Spleen (tissue), 11 donors: ENCODE data around the gene KIAA0408. TPM values are rescaled to one million over a fixed set of nuclear protein-coding genes. Genes with fewer than 3 reads are reported as not detected.

ENCODE experiments used
- DNase-seq: peaks from one replicate; pipeline ENCODE4 v3.0.0-alpha.2; 2020
- H3K27ac ChIP-seq, 8 donors: fragments of 200-600 bp; sonication (generic) in 7 of 8; 1 replicate in 4 of 8; 2 replicates in 4 of 8; pipeline versions ENCODE4 v1.5.0 to v1.8.0; 2016 to 2021; ENCODE audit warnings: inconsistent platforms in 4 of 8, mild to moderate bottlenecking in 4 of 8, moderate library complexity in 1 of 8
- H3K27me3 ChIP-seq, 7 donors: fragments of 200-600 bp; sonication (generic) in 6 of 7; replicated peaks in 1 of 7; 1 replicate in 4 of 7; 2 replicates in 3 of 7; pipeline versions ENCODE4 v1.5.0 to v1.8.0; 2016 to 2021; ENCODE audit warnings: inconsistent platforms in 3 of 7, mild to moderate bottlenecking in 1 of 7
- H3K36me3 ChIP-seq, 6 donors: fragments of 200-600 bp; sonication (generic) in 5 of 6; 1 replicate in 4 of 6; 2 replicates in 2 of 6; pipeline versions ENCODE4 v1.5.0 to v1.8.0; 2016 to 2021; ENCODE audit warnings: inconsistent platforms in 2 of 6
- H3K4me1 ChIP-seq, 6 donors: fragments of 200-600 bp; sonication (generic) in 5 of 6; 1 replicate in 3 of 6; 2 replicates in 3 of 6; pipeline versions ENCODE4 v1.5.0 to v1.8.0; 2016 to 2021; ENCODE audit warnings: inconsistent platforms in 3 of 6
- H3K4me3 ChIP-seq, 8 donors: fragments of 200-600 bp; sonication (generic) in 7 of 8; 1 replicate in 4 of 8; 2 replicates in 4 of 8; pipeline versions ENCODE4 v1.5.0 to v1.8.0; 2016 to 2021; ENCODE audit warnings: inconsistent platforms in 4 of 8, mild to moderate bottlenecking in 4 of 8, moderate library complexity in 2 of 8
- H3K9me3 ChIP-seq, 8 donors: fragments of 200-600 bp; sonication (generic) in 7 of 8; 1 replicate in 4 of 8; 2 replicates in 4 of 8; pipeline versions ENCODE4 v1.5.0 to v1.8.0; 2016 to 2021; ENCODE audit warnings: inconsistent platforms in 4 of 8
- CTCF ChIP-seq, 11 experiments: fragments of 200-600 bp in 7 of 11; fragments of 450-650 bp in 4 of 11; sonication (generic) in 4 of 11; IDR thresholded peaks in 8 of 11; conservative IDR thresholded peaks in 3 of 11; 1 replicate in 7 of 11; 2 replicates in 4 of 11; pipeline versions ENCODE4 v1.4.0 to v1.8.0; 2016 to 2021; ENCODE audit warnings: antibody characterized with exemption in 11 of 11, inconsistent platforms in 4 of 11, mild to moderate bottlenecking in 1 of 11
- POLR2A ChIP-seq, 3 donors: fragments of 450-650 bp; IDR thresholded peaks; one replicate each; pipeline ENCODE4 v1.5.1; 2017; ENCODE audit warnings: antibody characterized with exemption in 3 of 3, mild to moderate bottlenecking in 1 of 3
- POLR2AphosphoS5 ChIP-seq, 3 donors: sonication (generic); formaldehyde crosslinking; IDR thresholded peaks; one replicate each; pipeline ENCODE4 v1.5.1; 2017; ENCODE audit warnings: antibody characterized with exemption in 3 of 3
- WGBS, 5 donors: extraction: QIAGEN DNeasy Blood & Tissue Kit in 3 of 5; methylation state at CpG; one replicate each; pipeline versions ENCODE4 v1.1.5 to v1.1.7; 2013 to 2018; 5-methylcytosine and 5-hydroxymethylcytosine counted together
- intact Hi-C: fragments of 100-400 bp; cut with DNase I; formaldehyde crosslinking; loops from one replicate; pipeline ENCODE4 v1.15.0; 2023; ENCODE audit warnings: low total_unique reads
- polyA plus RNA-seq, 3 donors: library from polyadenylated mRNA; stranded (reverse); fragments of 200-250 nt; gene quantifications; one replicate each; pipeline ENCODE4 v1.2.1, GENCODE V29; 2013
- total RNA-seq, 7 donors: library from RNA; depleted of rRNA in 3 of 7; stranded (reverse); fragments of >200 nt in 3 of 7; fragmentation: NEBNext Ultra II Directional in 4 of 7; extraction: Animal tissue kit (Norgen Biotek cat#: 25700) in 4 of 7; gene quantifications; one replicate each; pipeline versions ENCODE4 v1.1.0 to v1.2.1, GENCODE V29; 2016 to 2021
- donor health status: healthy with polysubstance abuse.
- donor health status: DM: no; HTN: no; CAD: no; lungs with moderate emphysema.
- donor health status: DM: no; HTN: no; CAD: no.
- donor health status: Bipolar disorder and iron deficiency.
- donor health status: healthy.
- donor health status: DM: no; HTN: no; CAD: no.
- donor health status: DM: yes; HTN: yes; CAD: no.

KIAA0408 gene
- total and polyA plus RNA-seq, 10 donors = 0.65 to 6.6 (median 2.5) TPM

- intact Hi-C loops = no loop called here
- Histone ChIP-seq H3K27ac (no peak overlapping the region), H3K4me1 (no peaks in the 10 kb centered on the region), H3K27me3 (no peaks in the 10 kb centered on the region), H3K9me3 (no peaks in the 10 kb centered on the region), H3K36me3 (no peaks in the 10 kb centered on the region), H3K4me3 (no peak overlapping the region)
- WGBS, 5 donors = 90 to 100% (median 95%) methylated on average over 1 of the region's 1 CpG
- DNase-seq = no peak
- TF ChIP-seq POLR2A (IDR thresholded peaks at IDR 0.05) = no peak
- no peak for TF ChIP-seq POLR2AphosphoS5 (IDR thresholded peaks at IDR 0.05)
- TF ChIP-seq CTCF (IDR thresholded peaks at IDR 0.05 in 8 of 11, conservative IDR thresholded peaks at IDR 0.05 in 3 of 11) = no peak
Measured at GRCh38 chr6:127496471-127496870, 37.3 kb upstream of the KIAA0408 start.

- H3K27me3 ChIP-seq = no peaks in the 10 kb centered on the region
- no peaks in the 10 kb centered on the region for H3K4me1 ChIP-seq
- no peaks in the 10 kb centered on the region for H3K36me3 ChIP-seq
- no peak for DNase-seq
- no peak overlapping the region for H3K4me3 ChIP-seq
- H3K9me3 ChIP-seq = peaks cover 0 to 8% (median 0%) of the 10 kb centered on the region in 8 donors
- intact Hi-C loops = no loop called here
- no peak for TF ChIP-seq POLR2AphosphoS5 (IDR thresholded peaks at IDR 0.05)
- TF ChIP-seq CTCF (IDR thresholded peaks at IDR 0.05 in 8 of 11, conservative IDR thresholded peaks at IDR 0.05 in 3 of 11) = no peak
- no peak for TF ChIP-seq POLR2A (IDR thresholded peaks at IDR 0.05)
- no peak overlapping the region for H3K27ac ChIP-seq
Measured at GRCh38 chr6:127494240-127494767, 35.1 kb upstream of the KIAA0408 start.

DNA sequence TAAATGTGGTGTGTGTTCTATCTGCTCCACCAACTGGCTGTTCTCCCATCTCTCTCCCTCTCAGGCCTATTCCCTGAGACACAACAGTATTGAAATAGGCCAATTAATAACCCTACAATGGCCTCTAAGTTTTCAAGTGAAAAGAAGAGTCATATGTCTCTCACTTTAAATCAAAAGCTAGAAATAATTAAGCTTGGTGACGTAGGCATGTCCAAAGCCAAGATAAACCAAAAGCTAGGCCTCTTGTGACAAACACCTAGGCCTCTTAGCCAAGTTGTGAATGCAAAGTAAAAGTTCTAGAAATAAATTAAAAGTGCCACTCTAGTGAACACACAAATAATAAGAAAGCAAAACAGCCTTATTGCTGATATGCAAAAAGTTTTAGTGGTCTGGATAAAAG lies 30.1 kb upstream of the KIAA0408 start:
- Histone ChIP-seq H3K4me1 (peaks cover 0 to 8% (median 2%) of the 10 kb centered on the region in 6 donors), H3K9me3 (peaks cover 0 to 8% (median 0%) of the 10 kb centered on the region in 8 donors), H3K27me3 (no peaks in the 10 kb centered on the region), H3K36me3 (no peaks in the 10 kb centered on the region), H3K4me3 (no peak overlapping the region), H3K27ac (no peak overlapping the region)
- TF ChIP-seq POLR2A (IDR thresholded peaks at IDR 0.05) = no peak
- no peak for TF ChIP-seq POLR2AphosphoS5 (IDR thresholded peaks at IDR 0.05)
- 85 to 90% (median 88%) methylated on average over 1 of the region's 1 CpG for WGBS, 5 donors
- no peak for DNase-seq
- intact Hi-C loops = no loop called here

GRCh38 chr6:127486934-127487333 lies 27.7 kb upstream of the KIAA0408 start:
- Histone ChIP-seq H3K9me3 (peaks cover 0 to 8% (median 0%) of the 10 kb centered on the region in 8 donors), H3K27ac (no peak overlapping the region), H3K36me3 (no peaks in the 10 kb centered on the region), H3K4me3 (no peak overlapping the region), H3K4me1 (peaks cover 0 to 17% (median 9%) of the 10 kb centered on the region in 6 donors), H3K27me3 (no peaks in the 10 kb centered on the region)
- intact Hi-C loops = no loop called here
- 88 to 96% (median 94%) methylated on average over 3 of the region's 3 CpGs for WGBS, 5 donors
- TF ChIP-seq POLR2A (IDR thresholded peaks at IDR 0.05) = no peak
- no peak for TF ChIP-seq POLR2AphosphoS5 (IDR thresholded peaks at IDR 0.05)
- TF ChIP-seq CTCF (IDR thresholded peaks at IDR 0.05 in 8 of 11, conservative IDR thresholded peaks at IDR 0.05 in 3 of 11) = no peak
- DNase-seq = no peak
